ENCODE data around the gene BCL3.

DNA sequence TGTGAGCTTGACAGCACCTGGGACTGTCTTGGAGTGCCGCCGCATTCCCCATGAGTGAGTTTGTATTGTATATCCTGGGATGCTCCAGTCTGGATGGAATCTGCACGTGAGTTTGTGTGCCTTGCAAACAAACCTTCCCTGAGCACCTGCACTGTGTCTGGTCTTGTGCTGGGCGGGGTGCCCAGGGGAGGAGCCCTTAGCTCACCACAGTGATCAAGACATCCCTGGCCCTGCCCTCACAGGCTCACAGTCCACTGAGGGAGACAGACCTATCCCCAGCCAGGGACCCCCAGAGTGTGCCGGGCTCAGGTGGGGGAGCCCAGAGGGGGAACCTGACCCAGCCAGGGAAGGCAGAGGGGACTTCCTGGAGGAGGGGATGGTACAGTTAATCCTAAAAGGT, 58.7 kb downstream of the BCL3 start:
- TF ChIP-seq, protein P1, sequence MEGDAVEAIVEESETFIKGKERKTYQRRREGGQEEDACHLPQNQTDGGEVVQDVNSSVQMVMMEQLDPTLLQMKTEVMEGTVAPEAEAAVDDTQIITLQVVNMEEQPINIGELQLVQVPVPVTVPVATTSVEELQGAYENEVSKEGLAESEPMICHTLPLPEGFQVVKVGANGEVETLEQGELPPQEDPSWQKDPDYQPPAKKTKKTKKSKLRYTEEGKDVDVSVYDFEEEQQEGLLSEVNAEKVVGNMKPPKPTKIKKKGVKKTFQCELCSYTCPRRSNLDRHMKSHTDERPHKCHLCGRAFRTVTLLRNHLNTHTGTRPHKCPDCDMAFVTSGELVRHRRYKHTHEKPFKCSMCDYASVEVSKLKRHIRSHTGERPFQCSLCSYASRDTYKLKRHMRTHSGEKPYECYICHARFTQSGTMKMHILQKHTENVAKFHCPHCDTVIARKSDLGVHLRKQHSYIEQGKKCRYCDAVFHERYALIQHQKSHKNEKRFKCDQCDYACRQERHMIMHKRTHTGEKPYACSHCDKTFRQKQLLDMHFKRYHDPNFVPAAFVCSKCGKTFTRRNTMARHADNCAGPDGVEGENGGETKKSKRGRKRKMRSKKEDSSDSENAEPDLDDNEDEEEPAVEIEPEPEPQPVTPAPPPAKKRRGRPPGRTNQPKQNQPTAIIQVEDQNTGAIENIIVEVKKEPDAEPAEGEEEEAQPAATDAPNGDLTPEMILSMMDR (IDR thresholded peaks at IDR 0.05): no peak
- no peak for TF ChIP-seq TAF1 (IDR thresholded peaks at IDR 0.05; ENCODE audit: borderline replicate concordance, low read depth, low read length)
- TF ChIP-seq ELF1 (IDR thresholded peaks at IDR 0.05): no peak
- no peak for TF ChIP-seq SIN3A (IDR thresholded peaks at IDR 0.05; ENCODE audit: borderline replicate concordance, low read depth, low read length)
- no peak for TF ChIP-seq GABPA (IDR thresholded peaks at IDR 0.05; ENCODE audit: low read depth)
- no peak for TF ChIP-seq NFIC (IDR thresholded peaks at IDR 0.05; ENCODE audit: borderline replicate concordance)
- no peak for TF ChIP-seq POLR2AphosphoS5 (IDR thresholded peaks at IDR 0.05; ENCODE audit: low read depth, low read length)
- no peak for TF ChIP-seq EP300 (IDR thresholded peaks at IDR 0.05; ENCODE audit: borderline replicate concordance in 1 of 2, low read depth in 1 of 2, low read length in 1 of 2)
- TF ChIP-seq RAD21 (IDR thresholded peaks at IDR 0.05; ENCODE audit: low read length): no peak
- no peak for TF ChIP-seq EZH2phosphoT487 (IDR thresholded peaks at IDR 0.05; ENCODE audit: borderline replicate concordance, low read depth)

Data from SK-N-SH (cell line).